H1 (cell line): Measurements from ENCODE around the gene DHX32. TPM values are rescaled to one million over a fixed set of nuclear protein-coding genes. Genes with fewer than 3 reads are reported as not detected.

Experiments
- BCL11A ChIP-seq, 2 experiments: IDR thresholded peaks; one replicate each; pipeline ENCODE4 v1.6.1; 2011; ENCODE audit warnings: low read depth in 2 of 2, low read length in 2 of 2, mild to moderate bottlenecking in 2 of 2
- CHD7 ChIP-seq: fragments of 300-600 bp; sonication (generic); IDR thresholded peaks from 2 replicates; pipeline ENCODE4 v1.7.1; 2012; ENCODE audit warnings: low read length, moderate library complexity, mild to moderate bottlenecking, inconsistent platforms; ENCODE audit not compliant: insufficient replicate concordance
- CTCF ChIP-seq, 3 experiments: IDR thresholded peaks; 1 replicate in 2 of 3; 2 replicates in 1 of 3; pipeline versions ENCODE4 v1.5.1 to v1.6.1; 2011; ENCODE audit warnings: low read length in 3 of 3, mild to moderate bottlenecking in 3 of 3, inconsistent platforms in 2 of 3, low read depth in 1 of 3, moderate library complexity in 1 of 3; ENCODE audit not compliant: insufficient read depth in 1 of 3; ENCODE audit errors: control extremely low read depth in 1 of 3
- GABPA ChIP-seq: IDR thresholded peaks from 2 replicates; pipeline ENCODE4 v1.6.1; 2011; ENCODE audit warnings: mild to moderate bottlenecking, low read length, moderate library complexity, borderline replicate concordance; ENCODE audit not compliant: insufficient read depth
- NANOG ChIP-seq: IDR thresholded peaks from 2 replicates; pipeline ENCODE4 v1.6.1; 2011; ENCODE audit warnings: low read length, low read depth, mild to moderate bottlenecking, inconsistent platforms; ENCODE audit not compliant: insufficient read depth, poor library complexity, severe bottlenecking
- polyA plus RNA-seq, 7 experiments: library from polyadenylated mRNA; depleted of rRNA in 3 of 7; stranded (reverse) in 5 of 7; unstranded in 2 of 7; fragments of >200 nt in 5 of 7; fragments of 200-250 nt in 2 of 7; gene quantifications; 1 replicate in 5 of 7; 2 replicates in 1 of 7; 4 replicates in 1 of 7; pipeline versions ENCODE4 v1.2.1 to v1.2.3, GENCODE V29; 2011 to 2013; ENCODE audit warnings: missing spikeins in 2 of 7, mixed read lengths in 2 of 7
- total RNA-seq: library from RNA; stranded (reverse); fragmentation: NEBNext Ultra II Directional; extraction: Animal tissue kit (Norgen Biotek cat#: 25700); gene quantifications from 2 replicates; pipeline ENCODE4 v1.2.1, GENCODE V29; 2021
- TF ChIP-seq, protein P1 (sequence below): IDR thresholded peaks from 2 replicates; pipeline ENCODE4 v1.6.1; 2012; ENCODE audit warnings: low read length, inconsistent platforms

Gene DHX32
- total and polyA plus RNA-seq, 2 of the 8 experiments (the other 6 are each of a cell fraction or from before 2014, with no cell fraction given) = 12.4 to 15.8 TPM

- TF ChIP-seq CHD7 (no peak), GABPA (no peak), NANOG (no peak), BCL11A (IDR thresholded peaks at IDR 0.05; ENCODE audit: low read depth in 2 of 2, low read length in 2 of 2) (no peak), CTCF (IDR thresholded peaks at IDR 0.05; ENCODE audit: control extremely low read depth in 1 of 3, insufficient read depth in 1 of 3, low read depth in 1 of 3, low read length in 3 of 3) (no peak)
- TF ChIP-seq, protein P1, sequence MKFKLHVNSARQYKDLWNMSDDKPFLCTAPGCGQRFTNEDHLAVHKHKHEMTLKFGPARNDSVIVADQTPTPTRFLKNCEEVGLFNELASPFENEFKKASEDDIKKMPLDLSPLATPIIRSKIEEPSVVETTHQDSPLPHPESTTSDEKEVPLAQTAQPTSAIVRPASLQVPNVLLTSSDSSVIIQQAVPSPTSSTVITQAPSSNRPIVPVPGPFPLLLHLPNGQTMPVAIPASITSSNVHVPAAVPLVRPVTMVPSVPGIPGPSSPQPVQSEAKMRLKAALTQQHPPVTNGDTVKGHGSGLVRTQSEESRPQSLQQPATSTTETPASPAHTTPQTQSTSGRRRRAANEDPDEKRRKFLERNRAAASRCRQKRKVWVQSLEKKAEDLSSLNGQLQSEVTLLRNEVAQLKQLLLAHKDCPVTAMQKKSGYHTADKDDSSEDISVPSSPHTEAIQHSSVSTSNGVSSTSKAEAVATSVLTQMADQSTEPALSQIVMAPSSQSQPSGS = no peak
Observed at GRCh38 chr10:125797424-125797823, 83.7 kb downstream of the DHX32 start (continued).
